Peyer's patch (tissue), 4 donors: ENCODE measurements around the gene KRTAP2-2. TPM values are rescaled to one million over a fixed set of nuclear protein-coding genes. Genes with fewer than 3 reads are reported as not detected.
"Not testable (repeated sequence)": the region's sequence is repeated elsewhere in the genome, so short reads cannot be mapped to it uniquely, and the experiment has no call there.

Experiments used
- DNase-seq, 3 donors: peaks; one replicate each; pipeline ENCODE4 v3.0.0-alpha.2; 2017 to 2019
- H3K27ac ChIP-seq, 4 donors: fragments of 200-600 bp; sonication (generic); one replicate each; pipeline ENCODE4 v1.5.1; 2016 to 2019
- H3K27me3 ChIP-seq, 2 donors: fragments of 200-600 bp; sonication (generic); one replicate each; pipeline ENCODE4 v1.5.1; 2019
- H3K36me3 ChIP-seq, 3 donors: fragments of 200-600 bp; sonication (generic); one replicate each; pipeline ENCODE4 v1.5.1; 2016 to 2019
- H3K4me1 ChIP-seq, 4 donors: fragments of 200-600 bp; sonication (generic); one replicate each; pipeline ENCODE4 v1.5.1; 2016 to 2019
- H3K4me3 ChIP-seq, 4 donors: fragments of 200-600 bp; sonication (generic); 1 replicate in 3 of 4; 2 replicates in 1 of 4; pipeline ENCODE4 v1.5.1; 2016 to 2019; ENCODE audit warnings: mild to moderate bottlenecking in 1 of 4
- H3K9me3 ChIP-seq, 4 donors: fragments of 200-600 bp; sonication (generic); one replicate each; pipeline ENCODE4 v1.5.1; 2016 to 2019; ENCODE audit warnings: mild to moderate bottlenecking in 1 of 4
- POLR2A ChIP-seq, 2 donors: fragments of 450-650 bp; IDR thresholded peaks; one replicate each; pipeline ENCODE4 v1.5.1; 2017; ENCODE audit warnings: antibody characterized with exemption in 2 of 2, mild to moderate bottlenecking in 2 of 2, moderate library complexity in 2 of 2
- total RNA-seq, 4 donors: library from RNA; depleted of rRNA; stranded (reverse); fragments of >200 nt; gene quantifications; one replicate each; pipeline ENCODE4 v1.1.0, GENCODE V29; 2016
- TF ChIP-seq, protein P1 (sequence below), 6 experiments: fragments of 450-650 bp in 4 of 6; fragments of 200-600 bp in 2 of 6; sonication (generic) in 1 of 6; IDR thresholded peaks; one replicate each; pipeline ENCODE4 v1.5.1; 2017 to 2019; ENCODE audit warnings: antibody characterized with exemption in 6 of 6, mild to moderate bottlenecking in 3 of 6, moderate library complexity in 1 of 6

Gene KRTAP2-2
- total RNA-seq, 4 donors from 2014 or later: not detected

DNA sequence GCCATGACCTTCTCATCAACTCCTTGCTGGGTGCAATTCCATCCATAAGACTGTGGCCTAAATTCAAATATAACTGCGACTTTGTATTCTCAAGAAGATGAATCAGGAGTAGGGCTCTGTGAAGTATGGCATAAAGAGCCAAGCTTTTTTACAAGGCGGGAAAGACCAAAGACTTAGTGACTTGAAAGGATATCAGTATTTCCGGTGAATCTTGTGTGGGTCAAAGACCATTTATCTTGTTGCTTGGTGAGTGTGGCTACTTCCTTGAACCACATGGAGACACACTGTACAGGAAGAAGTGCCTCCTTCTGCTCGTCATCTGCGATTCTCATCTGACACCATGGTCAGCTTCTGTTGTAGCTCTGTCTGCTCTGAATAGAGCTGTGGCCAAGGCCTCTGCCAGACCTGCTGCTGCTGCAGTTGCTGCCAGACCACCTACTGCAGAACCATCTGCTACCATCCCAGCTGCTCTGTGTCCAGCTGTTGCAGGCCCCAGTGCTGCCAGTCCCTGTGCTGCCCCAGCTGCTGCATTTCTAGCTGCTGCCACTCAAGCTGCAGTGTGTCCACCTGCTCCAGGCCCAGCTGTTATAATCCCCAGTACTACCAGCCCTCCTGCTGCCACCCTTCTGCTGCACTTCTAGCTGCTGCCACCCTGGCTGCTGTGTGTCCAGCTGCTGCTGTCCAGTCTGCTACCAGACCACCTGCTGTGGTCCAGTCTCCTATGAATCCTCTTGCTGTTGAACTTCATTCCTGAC, 16.8 kb upstream of the KRTAP2-2 start:
- DNase-seq: no peak
- Histone ChIP-seq H3K9me3 (no peaks in the 10 kb centered on the region), H3K27me3 (no peaks in the 10 kb centered on the region), H3K36me3 (no peaks in the 10 kb centered on the region), H3K4me3 (no peak overlapping the region), H3K27ac (no peak overlapping the region), H3K4me1 (no peaks in the 10 kb centered on the region)
- TF ChIP-seq, protein P1, sequence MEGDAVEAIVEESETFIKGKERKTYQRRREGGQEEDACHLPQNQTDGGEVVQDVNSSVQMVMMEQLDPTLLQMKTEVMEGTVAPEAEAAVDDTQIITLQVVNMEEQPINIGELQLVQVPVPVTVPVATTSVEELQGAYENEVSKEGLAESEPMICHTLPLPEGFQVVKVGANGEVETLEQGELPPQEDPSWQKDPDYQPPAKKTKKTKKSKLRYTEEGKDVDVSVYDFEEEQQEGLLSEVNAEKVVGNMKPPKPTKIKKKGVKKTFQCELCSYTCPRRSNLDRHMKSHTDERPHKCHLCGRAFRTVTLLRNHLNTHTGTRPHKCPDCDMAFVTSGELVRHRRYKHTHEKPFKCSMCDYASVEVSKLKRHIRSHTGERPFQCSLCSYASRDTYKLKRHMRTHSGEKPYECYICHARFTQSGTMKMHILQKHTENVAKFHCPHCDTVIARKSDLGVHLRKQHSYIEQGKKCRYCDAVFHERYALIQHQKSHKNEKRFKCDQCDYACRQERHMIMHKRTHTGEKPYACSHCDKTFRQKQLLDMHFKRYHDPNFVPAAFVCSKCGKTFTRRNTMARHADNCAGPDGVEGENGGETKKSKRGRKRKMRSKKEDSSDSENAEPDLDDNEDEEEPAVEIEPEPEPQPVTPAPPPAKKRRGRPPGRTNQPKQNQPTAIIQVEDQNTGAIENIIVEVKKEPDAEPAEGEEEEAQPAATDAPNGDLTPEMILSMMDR (IDR thresholded peaks at IDR 0.05): no peak
- no peak for TF ChIP-seq POLR2A (IDR thresholded peaks at IDR 0.05)

DNA sequence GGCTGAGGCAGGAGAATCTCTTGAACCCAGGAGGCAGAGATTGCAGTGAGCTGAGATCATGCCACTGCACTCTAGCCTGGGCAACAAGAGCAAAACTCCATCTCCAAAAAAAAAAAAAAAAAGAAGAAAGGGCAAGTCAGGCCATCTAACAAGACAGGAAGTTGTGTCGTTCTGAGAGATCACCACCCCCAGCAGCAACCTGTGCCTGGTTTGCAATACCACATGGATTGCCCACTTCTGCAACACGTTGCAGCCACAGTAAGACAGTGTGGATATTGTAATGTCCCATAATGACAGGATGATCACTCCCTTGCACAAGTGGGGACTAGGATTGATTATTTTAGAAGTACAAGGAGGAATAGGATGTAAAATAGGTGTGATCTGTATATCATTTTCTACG, 14.0 kb upstream of the KRTAP2-2 start:
- Histone ChIP-seq H3K27me3 (no peaks in the 10 kb centered on the region), H3K27ac (no peak overlapping the region), H3K4me1 (no peaks in the 10 kb centered on the region), H3K9me3 (no peaks in the 10 kb centered on the region), H3K4me3 (no peak overlapping the region), H3K36me3 (no peaks in the 10 kb centered on the region)
- TF ChIP-seq, protein P1 (IDR thresholded peaks at IDR 0.05): no peak
- TF ChIP-seq POLR2A (IDR thresholded peaks at IDR 0.05): no peak
- no peak for DNase-seq

DNA sequence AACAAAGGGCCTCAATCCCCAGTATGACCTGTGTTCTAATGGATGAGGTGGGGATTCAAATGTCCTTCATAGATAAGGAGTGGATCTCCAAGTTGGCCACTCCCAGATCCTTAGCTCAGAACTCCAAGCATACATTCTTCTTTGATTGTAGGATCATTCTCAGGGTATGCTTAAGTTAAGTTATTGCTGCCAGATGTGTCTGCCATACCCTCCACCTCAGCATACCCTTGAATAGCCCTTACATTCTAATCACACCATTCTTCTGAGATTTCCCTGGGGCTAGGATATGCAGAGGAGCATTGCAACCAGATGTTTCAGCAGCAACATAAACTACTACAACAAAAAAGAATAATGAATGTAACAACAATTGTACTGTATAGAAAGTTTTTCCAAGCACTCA, 12.3 kb upstream of the KRTAP2-2 start:
- DNase-seq: no peak
- Histone ChIP-seq H3K4me1 (no peaks in the 10 kb centered on the region), H3K9me3 (no peaks in the 10 kb centered on the region), H3K36me3 (no peaks in the 10 kb centered on the region), H3K4me3 (no peak overlapping the region), H3K27ac (no peak overlapping the region), H3K27me3 (no peaks in the 10 kb centered on the region)
- TF ChIP-seq POLR2A (IDR thresholded peaks at IDR 0.05): no peak
- TF ChIP-seq, protein P1 (IDR thresholded peaks at IDR 0.05): no peak

DNA sequence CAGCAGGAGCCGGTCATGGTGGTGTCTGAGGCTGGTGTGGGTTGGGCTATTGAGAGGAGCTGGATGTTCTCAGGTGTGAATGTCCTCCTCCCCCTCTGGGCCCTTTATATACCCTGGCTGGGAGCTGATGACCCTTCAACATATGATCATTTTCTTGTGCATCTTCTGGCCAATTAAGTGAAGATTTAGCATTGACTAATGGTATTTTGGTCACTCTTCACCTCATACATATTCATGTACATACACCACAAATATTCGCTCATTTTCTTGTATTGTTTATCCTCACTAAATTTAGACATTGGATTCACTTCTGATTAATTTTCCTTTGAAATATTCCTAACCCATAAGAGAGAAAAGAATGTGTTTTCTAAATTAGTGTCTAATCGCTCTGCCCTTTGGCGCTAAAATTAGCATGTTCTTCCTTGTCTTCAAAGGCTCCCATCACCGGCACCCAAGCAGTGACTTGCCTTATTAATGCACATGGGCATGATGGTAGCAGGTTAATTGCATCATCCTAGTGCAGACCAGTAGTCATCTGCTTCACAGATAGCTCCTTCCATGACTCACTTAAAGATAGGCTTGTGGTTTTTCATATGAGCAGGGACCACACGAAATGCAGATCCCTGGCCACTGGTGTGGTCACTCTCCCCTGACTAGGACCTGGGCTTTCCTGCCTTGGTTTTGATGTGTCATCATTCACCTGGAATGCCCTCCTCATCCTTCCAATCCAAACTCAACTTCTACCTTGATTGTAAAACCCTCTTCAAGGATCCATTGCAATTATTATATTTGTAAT, 11.0 kb upstream of the KRTAP2-2 start, which contains the start of gene KRTAP2-4:
TSS of gene KRTAP2-4 (minus strand) at position 51 of the 796 bp plus-strand sequence. CDS start at position 17, 34 bp downstream.
- TF ChIP-seq, protein P1 (IDR thresholded peaks at IDR 0.05): no peak
- TF ChIP-seq POLR2A (IDR thresholded peaks at IDR 0.05): no peak
- Histone ChIP-seq H3K4me3 (no peak within 1 kb of the TSS), H3K27me3 (no peaks in the 10 kb centered on the region), H3K9me3 (no peaks in the 10 kb centered on the region), H3K36me3 (no peaks in the 10 kb centered on the region), H3K4me1 (no peaks in the 10 kb centered on the region), H3K27ac (no peak within 1 kb of the TSS)
- no peak for DNase-seq

DNA sequence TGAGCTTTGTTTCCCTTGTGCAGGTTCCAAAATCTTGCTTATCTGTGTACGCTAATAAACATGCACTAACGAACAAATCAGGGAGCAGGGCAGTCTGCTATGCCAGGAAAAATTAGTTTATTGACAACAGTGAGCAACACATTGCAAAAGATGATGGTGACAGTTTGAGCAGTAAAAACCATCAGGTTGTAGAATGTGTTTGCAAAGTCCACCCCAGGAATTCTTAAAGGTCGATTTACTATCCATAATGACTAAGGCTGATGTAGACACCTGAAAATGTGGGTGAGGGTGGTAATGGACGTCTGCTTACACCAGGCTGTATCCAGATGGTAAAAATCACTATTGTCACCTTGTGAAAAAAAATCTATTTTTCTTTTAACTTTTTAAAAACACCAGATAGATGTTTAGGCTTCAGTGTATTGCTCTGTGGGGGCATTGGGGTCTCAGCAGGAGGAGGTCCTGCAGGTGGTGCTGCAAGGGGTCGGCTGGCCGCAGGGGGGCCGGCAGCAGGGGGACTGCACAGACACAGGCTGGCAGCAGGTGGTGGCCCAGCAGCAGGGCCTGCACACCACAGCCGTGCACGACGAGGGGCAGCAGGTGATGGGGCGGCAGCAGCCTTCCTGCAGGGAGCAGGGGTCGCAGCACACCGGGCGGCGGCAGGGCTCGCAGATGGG, 10.1 kb upstream of the KRTAP2-2 start:
- DNase-seq, H3K36me3 ChIP-seq, H3K4me3 ChIP-seq, H3K27me3 ChIP-seq, H3K4me1 ChIP-seq, H3K9me3 ChIP-seq, H3K27ac ChIP-seq: not testable (repeated sequence)

DNA sequence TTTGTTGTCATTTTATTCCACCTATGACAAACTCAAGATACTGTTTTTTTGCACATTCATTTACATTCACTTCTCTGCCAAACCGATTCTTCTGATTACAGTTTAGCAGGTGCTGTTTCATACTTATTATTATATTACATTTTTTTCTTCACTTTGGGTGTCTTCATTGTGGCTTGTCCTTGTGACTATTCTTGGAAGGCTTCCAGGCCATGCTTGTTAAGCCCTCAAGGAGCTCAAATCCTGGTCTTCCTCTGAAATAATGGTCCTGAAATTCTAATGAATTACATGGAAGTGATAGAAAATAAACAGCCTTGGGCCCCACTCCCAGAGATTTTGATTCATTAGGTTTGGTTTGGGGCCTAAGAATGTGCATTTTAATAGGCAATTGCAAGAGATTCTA, 9.3 kb upstream of the KRTAP2-2 start:
- no peaks in the 10 kb centered on the region for H3K27me3 ChIP-seq
- TF ChIP-seq, protein P1 (IDR thresholded peaks at IDR 0.05): no peak
- no peak for TF ChIP-seq POLR2A (IDR thresholded peaks at IDR 0.05)
- H3K9me3 ChIP-seq: no peaks in the 10 kb centered on the region
- no peak overlapping the region for H3K4me3 ChIP-seq
- H3K4me1 ChIP-seq: no peaks in the 10 kb centered on the region
- no peaks in the 10 kb centered on the region for H3K36me3 ChIP-seq
- no peak overlapping the region for H3K27ac ChIP-seq
- DNase-seq: no peak
